HG03469 (cell line): ENCODE results near the gene PIK3R3.
"Not testable (repeated sequence)": the region's sequence is repeated elsewhere in the genome, so short reads cannot be mapped to it uniquely, and the experiment has no call there.

Experiments used
- ATAC-seq: cut with Tn5 transposase; IDR thresholded peaks from one replicate; pipeline ENCODE4 v1.9.1; 2021; ENCODE audit warnings: mild to moderate bottlenecking, moderate library complexity, moderate number of reproducible peaks; ENCODE audit not compliant: unreplicated experiment

PIK3R3 gene

DNA sequence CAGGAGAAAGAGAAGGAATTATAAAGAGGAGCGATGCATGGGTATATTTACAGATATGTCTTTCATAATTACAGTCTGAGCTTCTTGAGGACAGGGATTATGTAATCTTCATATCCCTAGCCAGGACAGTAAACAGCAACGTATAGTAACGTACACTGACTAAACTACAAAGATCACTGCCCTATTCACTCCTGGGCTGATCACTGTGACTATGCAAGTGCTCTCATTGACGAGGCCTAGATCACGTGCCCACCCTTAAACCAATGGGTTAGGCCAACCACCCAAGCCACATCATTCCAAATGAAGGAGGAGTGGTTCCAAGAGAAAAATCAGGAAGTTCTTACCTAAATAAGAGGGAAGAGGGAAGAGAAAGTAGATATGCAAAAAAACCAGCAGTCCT is 18.5 kb downstream of the PIK3R3 start:
- ATAC-seq, result no peak

GRCh38 chr1:46112108-46112507 is 20.3 kb downstream of the PIK3R3 start:
- ATAC-seq, result no peak

DNA sequence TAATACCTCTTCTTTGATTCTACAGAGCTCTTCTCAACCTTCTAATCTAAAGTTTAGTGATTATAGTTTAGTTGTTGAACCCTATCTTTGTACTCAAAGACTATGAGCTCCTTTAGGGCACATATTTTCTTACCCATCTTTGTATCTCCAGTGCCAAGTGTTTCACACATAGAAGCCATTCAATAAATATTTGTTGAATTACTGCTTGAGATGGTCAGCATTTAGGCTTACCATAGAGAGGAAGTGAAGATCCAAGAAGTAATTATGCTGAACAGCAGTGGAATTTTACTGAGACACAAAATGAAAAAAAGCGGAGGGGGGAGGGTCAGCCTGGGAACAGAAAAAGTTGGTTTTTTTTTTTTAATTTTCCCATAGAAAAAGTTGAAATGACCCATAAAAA is 21.9 kb downstream of the PIK3R3 start:
- no peak for ATAC-seq

DNA sequence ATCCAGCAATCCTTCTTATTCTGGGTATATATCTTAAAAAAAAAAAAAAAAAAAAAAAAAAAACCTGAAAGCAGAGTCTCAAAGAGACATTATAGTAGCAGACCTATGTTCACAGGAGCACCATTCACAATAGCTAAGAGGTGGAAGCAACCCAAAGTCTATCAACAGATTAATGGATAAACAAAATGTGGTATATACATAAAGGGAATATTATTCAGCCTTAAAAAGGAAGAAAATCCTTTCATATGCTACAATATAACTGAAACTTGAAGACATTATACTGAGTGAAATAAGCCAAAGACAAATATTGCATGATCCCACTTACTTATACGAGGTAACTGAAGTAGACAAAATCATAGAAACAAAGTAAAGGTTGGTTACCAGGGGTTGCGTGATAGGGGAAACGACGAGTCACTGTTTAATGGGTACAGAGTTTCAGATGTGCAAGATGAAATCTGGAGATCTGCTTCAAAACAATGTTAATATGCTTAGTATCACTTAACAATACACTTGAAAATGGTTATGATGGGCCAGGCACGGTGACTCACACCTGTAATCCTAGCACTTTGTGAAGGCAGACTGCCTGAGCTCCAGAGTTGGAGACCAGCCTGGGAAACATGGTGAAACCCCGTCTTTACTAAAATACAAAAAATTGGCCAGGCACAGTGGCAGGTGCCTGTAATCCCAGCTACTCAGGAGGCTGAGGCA is 29.5 kb downstream of the PIK3R3 start:
- no peak for ATAC-seq

GRCh38 chr1:46099215-46099614 is 33.2 kb downstream of the PIK3R3 start:
- ATAC-seq, result no peak

GRCh38 chr1:46098027-46098712 is 34.3 kb downstream of the PIK3R3 start:
- no peak for ATAC-seq

DNA sequence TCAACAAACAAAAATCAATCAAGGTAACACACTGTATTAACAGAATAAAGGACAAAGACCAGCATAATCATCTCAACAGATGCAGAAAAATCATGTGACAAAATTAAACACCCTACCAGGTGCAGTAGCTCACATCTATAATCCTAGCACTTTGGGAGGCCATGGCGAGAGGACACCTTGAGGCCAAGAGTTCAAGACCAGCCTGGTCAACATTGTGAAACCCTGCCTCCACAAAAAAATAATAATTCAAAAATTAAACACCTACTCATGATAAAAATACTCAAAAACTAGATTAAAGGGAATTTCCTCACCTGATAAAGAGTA is 35.3 kb downstream of the PIK3R3 start:
- no peak for ATAC-seq

DNA sequence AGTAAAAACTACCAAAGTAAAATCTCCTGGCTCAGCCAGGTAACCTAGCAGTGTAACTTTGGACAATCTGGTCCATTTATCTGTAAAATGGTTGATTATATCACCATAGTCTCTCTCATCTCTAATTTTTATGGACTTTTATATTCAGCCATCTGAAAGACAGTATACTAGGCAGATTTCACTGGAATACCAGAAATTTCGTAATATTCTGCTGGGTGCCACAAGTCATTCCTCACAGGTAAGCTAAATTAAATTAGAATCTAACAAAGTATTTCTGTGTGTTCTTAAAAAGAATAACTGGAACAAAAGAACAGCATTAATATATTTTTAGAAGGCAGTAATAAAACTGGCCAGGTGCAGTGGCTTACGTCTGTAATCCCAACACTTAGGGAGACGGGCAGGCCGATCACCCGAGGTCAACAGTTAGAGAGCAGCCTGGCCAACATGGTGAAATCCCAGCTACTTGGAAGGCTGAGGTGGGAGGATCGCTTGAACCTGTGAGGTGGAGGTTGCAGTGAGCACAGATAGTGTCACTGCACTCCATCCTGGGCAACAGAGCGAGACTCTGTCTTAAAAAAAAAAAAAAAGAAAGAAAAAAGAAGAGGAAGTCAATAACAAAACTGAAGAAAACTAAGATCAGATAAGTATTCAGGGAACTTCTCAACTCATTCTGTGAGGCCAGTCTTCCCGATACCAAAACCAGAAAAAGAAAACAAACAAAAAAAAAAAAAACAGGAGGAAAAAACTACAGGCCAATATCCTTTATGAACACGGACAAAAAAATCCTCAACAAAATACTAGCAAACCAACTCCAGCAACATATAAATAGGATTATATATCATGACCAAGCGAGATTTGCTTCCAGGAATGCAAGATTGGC is 35.9 kb downstream of the PIK3R3 start:
- ATAC-seq, result no peak

DNA sequence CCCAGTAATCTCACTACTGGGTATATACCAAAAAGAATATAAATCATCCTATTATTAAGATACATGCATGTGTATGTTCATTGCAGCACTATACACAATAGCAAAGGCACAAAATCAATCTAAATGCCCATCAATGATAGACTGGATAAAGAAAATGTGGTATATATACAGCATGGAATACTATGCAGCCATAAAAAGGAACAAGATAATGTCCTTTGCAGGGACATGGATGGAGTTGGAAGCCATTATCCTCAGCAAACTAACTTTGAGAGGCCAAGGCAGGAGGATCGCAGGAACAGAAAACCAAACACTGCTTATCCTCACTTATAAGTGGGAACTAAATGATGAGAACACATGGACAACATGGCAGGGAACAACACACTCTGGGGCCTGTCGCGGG is 37.3 kb downstream of the PIK3R3 start:
- ATAC-seq, result not testable (repeated sequence)

DNA sequence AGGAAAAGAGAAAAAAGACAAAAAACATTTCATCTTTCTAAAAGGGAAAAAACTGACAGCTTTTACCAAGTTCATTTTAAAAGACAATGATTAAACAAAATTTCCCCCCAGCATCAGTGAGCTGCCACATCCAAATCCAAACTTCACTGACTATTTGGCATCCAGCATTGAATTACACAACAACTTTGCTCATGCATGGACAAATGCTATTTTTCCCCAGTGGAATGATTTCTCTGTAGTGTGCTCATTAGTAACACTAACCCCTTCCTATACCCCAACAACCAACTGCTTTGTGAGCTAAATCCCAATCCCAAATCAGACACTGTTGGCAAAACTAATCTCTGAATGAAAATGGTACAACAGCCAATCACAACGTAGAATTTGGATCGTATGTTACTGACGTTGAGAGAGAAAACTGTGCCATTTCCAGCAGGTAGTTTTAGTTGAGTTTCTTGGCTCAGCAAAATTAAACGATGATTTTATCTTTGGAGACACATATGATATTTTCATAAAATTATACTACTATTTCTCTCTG is 37.9 kb downstream of the PIK3R3 start:
- ATAC-seq, result no peak

DNA sequence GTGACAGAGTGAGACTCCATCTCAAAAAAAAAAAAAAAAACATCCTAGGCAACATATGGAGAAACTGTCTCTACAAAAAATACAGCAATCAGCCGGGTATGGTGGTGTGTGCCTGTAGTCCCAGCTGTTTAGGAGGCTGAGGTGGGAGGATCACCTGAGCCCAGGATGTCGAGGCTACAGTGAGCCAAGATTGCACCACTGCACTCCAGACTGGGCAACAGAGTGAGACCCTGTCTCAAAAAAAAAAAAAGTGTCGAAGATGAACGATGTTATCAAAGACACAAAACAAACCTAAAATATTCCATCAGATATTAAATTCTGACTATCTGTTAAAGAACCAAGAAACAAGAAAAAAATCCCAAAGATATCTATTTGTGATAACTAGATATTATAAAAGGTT is 38.6 kb downstream of the PIK3R3 start:
- not testable (repeated sequence) for ATAC-seq

GRCh38 chr1:46087891-46088290 is 44.5 kb downstream of the PIK3R3 start:
- ATAC-seq, result no peak

DNA sequence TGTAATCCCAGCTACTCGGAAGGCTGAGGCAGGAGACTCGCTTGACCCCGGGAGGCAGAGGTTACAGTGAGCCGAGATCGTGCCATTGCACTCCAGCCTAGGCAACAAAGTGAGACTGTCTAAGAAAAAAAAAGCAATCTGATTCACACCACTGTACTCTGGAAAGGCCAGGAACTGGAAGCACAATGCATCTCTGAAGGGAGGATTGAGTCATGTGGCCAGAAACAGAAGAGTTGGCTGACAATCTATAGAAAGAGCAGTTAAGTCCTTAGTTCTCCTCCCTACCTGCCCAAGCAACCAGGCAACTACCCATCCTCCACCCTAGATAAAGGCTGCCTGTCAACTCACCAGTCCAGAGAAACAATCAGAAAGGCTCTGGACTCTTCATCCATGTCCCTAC is 45.9 kb downstream of the PIK3R3 start:
- ATAC-seq, result no peak

DNA sequence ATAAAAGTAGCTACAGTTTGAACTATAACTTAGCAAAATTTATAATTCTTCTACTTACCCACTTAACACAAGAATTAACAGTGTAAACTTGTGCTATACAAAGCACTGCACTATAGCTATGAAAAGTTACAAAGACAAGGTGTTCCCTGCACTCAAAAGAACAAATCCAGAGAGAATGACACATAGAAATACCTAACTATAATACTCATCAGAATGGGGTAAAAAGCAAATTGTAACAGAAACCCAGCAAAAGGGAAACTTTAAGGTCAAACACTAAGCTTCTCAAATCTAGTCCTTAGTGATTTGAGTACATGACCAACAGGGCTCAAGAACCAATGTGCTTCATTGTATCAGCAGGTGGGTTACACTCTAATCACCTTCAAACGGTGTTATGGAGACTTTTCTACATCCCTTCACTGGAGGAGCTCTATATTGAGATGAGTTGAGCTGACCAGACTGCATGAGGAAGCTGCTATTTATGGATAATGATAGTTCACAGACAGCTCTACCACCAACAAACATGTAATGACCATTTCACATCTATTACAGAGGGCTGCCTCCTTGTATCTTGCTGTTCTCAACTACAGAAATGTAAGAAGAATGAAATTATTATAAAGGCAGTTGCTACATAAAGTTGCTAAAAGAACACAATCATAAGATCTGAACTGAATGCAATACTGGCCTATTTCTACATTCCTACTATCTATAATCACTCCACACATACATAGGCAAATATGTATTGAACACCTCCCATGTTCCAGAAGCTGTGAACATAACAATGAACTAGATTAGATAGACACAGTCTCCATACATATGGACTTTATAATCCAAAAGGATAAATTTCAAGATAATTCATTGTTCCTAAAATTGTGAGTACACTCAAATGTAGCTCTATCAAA is 47.6 kb downstream of the PIK3R3 start:
- ATAC-seq, result no peak

GRCh38 chr1:46083579-46083978 is 48.9 kb downstream of the PIK3R3 start:
- no peak for ATAC-seq

DNA sequence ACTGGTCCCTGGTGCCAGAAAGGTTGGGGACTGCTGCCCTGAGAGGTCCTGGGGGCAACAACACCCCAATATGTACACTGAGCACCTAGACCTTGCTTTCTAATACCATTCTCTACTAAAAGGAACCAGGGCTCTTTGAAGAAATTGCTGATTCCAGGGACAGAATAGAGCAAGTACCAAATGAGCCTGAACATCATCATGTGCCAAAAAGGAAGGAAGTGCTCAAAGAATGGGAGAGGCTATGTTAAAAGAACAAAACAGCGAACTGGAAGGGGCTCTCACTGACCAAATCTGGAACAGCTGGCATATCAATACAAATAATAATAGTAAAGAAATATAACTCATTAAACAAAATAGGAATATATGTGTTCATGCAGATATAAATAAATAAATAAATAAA is 50.8 kb downstream of the PIK3R3 start:
- ATAC-seq, result no peak

DNA sequence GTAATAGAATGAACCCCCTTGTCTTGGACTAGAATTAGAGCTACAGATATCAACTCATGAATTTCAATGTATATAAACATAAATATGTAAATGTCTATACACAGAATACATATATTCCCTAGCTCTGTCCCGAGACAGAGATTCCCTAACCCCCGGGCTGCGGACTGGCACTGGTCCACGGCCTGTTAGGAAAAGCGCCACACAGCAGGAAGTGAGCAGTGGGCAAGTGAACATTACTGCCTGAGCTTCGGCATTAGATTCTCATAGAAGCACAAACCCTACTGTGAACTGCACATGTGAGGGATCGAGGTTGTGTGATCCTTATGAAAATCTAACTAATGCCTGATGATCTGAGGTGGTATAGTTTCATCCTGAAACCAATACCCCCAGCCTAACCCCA is 51.2 kb downstream of the PIK3R3 start:
- ATAC-seq, result no peak

- no peak for ATAC-seq
Observed at GRCh38 chr1:46080257-46080656, 52.2 kb downstream of the PIK3R3 start.

- ATAC-seq, result no peak
Observed at GRCh38 chr1:46077644-46078043, 54.8 kb downstream of the PIK3R3 start.

DNA sequence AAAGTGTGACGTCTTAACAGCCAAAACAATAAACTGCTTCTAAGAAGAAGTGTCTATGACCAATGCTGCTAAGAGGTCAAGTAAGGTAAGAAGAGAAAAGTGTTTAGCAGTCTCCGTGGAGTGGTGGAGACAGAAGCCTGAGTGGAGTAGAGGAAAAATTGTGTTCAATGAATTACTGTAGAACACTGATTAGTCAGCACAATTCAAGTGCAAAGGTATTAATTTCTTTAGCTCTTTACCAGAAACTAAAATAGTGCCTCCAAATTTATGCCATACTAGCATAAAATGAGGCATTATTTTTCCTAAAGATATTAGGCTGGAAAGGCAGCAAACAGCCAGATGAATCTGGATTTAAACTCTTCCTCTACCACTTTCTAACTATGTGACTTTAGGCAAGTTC is 56.1 kb downstream of the PIK3R3 start:
- ATAC-seq, result no peak

- no peak for ATAC-seq
Observed at GRCh38 chr1:46072975-46073374, 59.5 kb downstream of the PIK3R3 start.
